HEK293 (cell line): ENCODE measurements around the gene RASGRF2.

ENCODE experiments used
- FEZF1 ChIP-seq: fragments of 450-650 bp; formaldehyde crosslinking; IDR thresholded peaks from 2 replicates; pipeline ENCODE4 v1.5.1; 2016; ENCODE audit warnings: missing biosample characterization, missing genetic modification characterization
- GFI1B ChIP-seq: fragments of 450-650 bp; formaldehyde crosslinking; IDR thresholded peaks from 2 replicates; pipeline ENCODE4 v1.5.1; 2016; ENCODE audit warnings: missing biosample characterization, missing genetic modification characterization
- GLIS1 ChIP-seq: fragments of 450-650 bp; formaldehyde crosslinking; IDR thresholded peaks from 2 replicates; pipeline ENCODE4 v1.5.1; 2016; ENCODE audit warnings: missing biosample characterization, missing genetic modification characterization
- SETDB1 ChIP-seq: IDR thresholded peaks from one replicate; pipeline ENCODE4 v1.6.1; 2017; ENCODE audit warnings: mild to moderate bottlenecking, low read length, moderate library complexity, mixed read lengths; ENCODE audit not compliant: insufficient read length
- ZBTB1 ChIP-seq: fragments of 450-650 bp; formaldehyde crosslinking; IDR thresholded peaks from 2 replicates; pipeline ENCODE4 v1.5.1; 2016; ENCODE audit warnings: missing biosample characterization, missing genetic modification characterization
- ZBTB11 ChIP-seq: fragments of 450-650 bp; formaldehyde crosslinking; conservative IDR thresholded peaks from 2 replicates; pipeline ENCODE4 v1.5.1; 2016; ENCODE audit warnings: low read depth, missing biosample characterization, missing genetic modification characterization
- ZBTB26 ChIP-seq: fragments of 450-650 bp; formaldehyde crosslinking; optimal IDR thresholded peaks from 2 replicates; pipeline ENCODE3; 2016; ENCODE audit warnings: missing biosample characterization, mild to moderate bottlenecking, missing genetic modification characterization
- ZBTB49 ChIP-seq: fragments of 450-650 bp; formaldehyde crosslinking; IDR thresholded peaks from 2 replicates; pipeline ENCODE4 v1.5.1; 2016; ENCODE audit warnings: missing biosample characterization, missing genetic modification characterization, low read depth
- ZBTB7A ChIP-seq: fragments of 450-650 bp; formaldehyde crosslinking; IDR thresholded peaks from 2 replicates; pipeline ENCODE4 v1.5.1; 2016; ENCODE audit warnings: low read depth, missing biosample characterization, missing genetic modification characterization
- ZNF10 ChIP-seq: fragments of 450-650 bp; formaldehyde crosslinking; IDR thresholded peaks from 2 replicates; pipeline ENCODE4 v1.5.1; 2017; ENCODE audit warnings: missing biosample characterization, missing genetic modification characterization
- ZNF121 ChIP-seq: fragments of 450-650 bp; formaldehyde crosslinking; IDR thresholded peaks from 2 replicates; pipeline ENCODE4 v1.5.1; 2016; ENCODE audit warnings: missing biosample characterization, missing genetic modification characterization
- ZNF157 ChIP-seq: fragments of 450-650 bp; formaldehyde crosslinking; IDR thresholded peaks from 2 replicates; pipeline ENCODE4 v1.5.1; 2016; ENCODE audit warnings: missing biosample characterization, missing genetic modification characterization
- ZNF169 ChIP-seq: fragments of 450-650 bp; formaldehyde crosslinking; IDR thresholded peaks from 2 replicates; pipeline ENCODE4 v1.5.1; 2016; ENCODE audit warnings: missing biosample characterization, missing genetic modification characterization
- ZNF19 ChIP-seq: fragments of 450-650 bp; formaldehyde crosslinking; IDR thresholded peaks from 2 replicates; pipeline ENCODE4; 2016; ENCODE audit warnings: missing biosample characterization, missing genetic modification characterization, low read depth
- ZNF23 ChIP-seq: fragments of 450-650 bp; formaldehyde crosslinking; IDR thresholded peaks from 2 replicates; pipeline ENCODE4 v1.5.1; 2016; ENCODE audit warnings: missing biosample characterization, missing genetic modification characterization, borderline replicate concordance
- ZNF239 ChIP-seq: fragments of 450-650 bp; formaldehyde crosslinking; IDR thresholded peaks from 2 replicates; pipeline ENCODE4 v1.5.1; 2016; ENCODE audit warnings: missing biosample characterization, missing genetic modification characterization
- ZNF292 ChIP-seq: fragments of 450-650 bp; formaldehyde crosslinking; IDR thresholded peaks from 2 replicates; pipeline ENCODE4 v1.5.1; 2016; ENCODE audit warnings: low read depth, missing biosample characterization, missing genetic modification characterization, borderline replicate concordance
- ZNF324 ChIP-seq: fragments of 450-650 bp; formaldehyde crosslinking; IDR thresholded peaks from 2 replicates; pipeline ENCODE4 v1.5.1; 2016; ENCODE audit warnings: missing biosample characterization, missing genetic modification characterization
- ZNF335 ChIP-seq: fragments of 450-650 bp; formaldehyde crosslinking; conservative IDR thresholded peaks from 2 replicates; pipeline ENCODE4 v1.5.1; 2016; ENCODE audit warnings: missing biosample characterization, missing genetic modification characterization
- ZNF354C ChIP-seq: fragments of 450-650 bp; formaldehyde crosslinking; IDR thresholded peaks from 2 replicates; pipeline ENCODE4 v1.5.1; 2016; ENCODE audit warnings: missing biosample characterization, missing genetic modification characterization, low read depth, borderline replicate concordance
- ZNF426 ChIP-seq: fragments of 450-650 bp; formaldehyde crosslinking; IDR thresholded peaks from 2 replicates; pipeline ENCODE4 v1.5.1; 2017; ENCODE audit warnings: missing biosample characterization, missing genetic modification characterization, mild to moderate bottlenecking, inconsistent platforms, moderate library complexity
- ZNF473 ChIP-seq: fragments of 450-650 bp; formaldehyde crosslinking; IDR thresholded peaks from 2 replicates; pipeline ENCODE4 v1.5.1; 2017; ENCODE audit warnings: missing biosample characterization, missing genetic modification characterization
- ZNF514 ChIP-seq: fragments of 450-650 bp; formaldehyde crosslinking; IDR thresholded peaks from 2 replicates; pipeline ENCODE4 v1.5.1; 2016; ENCODE audit warnings: missing biosample characterization, missing genetic modification characterization
- ZNF521 ChIP-seq: fragments of 450-650 bp; formaldehyde crosslinking; IDR thresholded peaks from 2 replicates; pipeline ENCODE4 v1.5.1; 2017; ENCODE audit warnings: missing biosample characterization, mild to moderate bottlenecking, missing genetic modification characterization
- ZNF558 ChIP-seq: fragments of 450-650 bp; formaldehyde crosslinking; IDR thresholded peaks from 2 replicates; pipeline ENCODE4 v1.5.1; 2016; ENCODE audit warnings: missing biosample characterization, missing genetic modification characterization
- ZNF624 ChIP-seq: fragments of 450-650 bp; formaldehyde crosslinking; IDR thresholded peaks from 2 replicates; pipeline ENCODE4 v1.5.1; 2017; ENCODE audit warnings: missing biosample characterization, missing genetic modification characterization
- ZNF791 ChIP-seq: fragments of 450-650 bp; formaldehyde crosslinking; IDR thresholded peaks from 2 replicates; pipeline ENCODE4 v1.5.1; 2016; ENCODE audit warnings: missing biosample characterization, missing genetic modification characterization
- ZNF843 ChIP-seq: fragments of 450-650 bp; formaldehyde crosslinking; IDR thresholded peaks from 2 replicates; pipeline ENCODE4 v1.5.1; 2016; ENCODE audit warnings: missing biosample characterization, missing genetic modification characterization
- ZSCAN16 ChIP-seq: fragments of 450-650 bp; formaldehyde crosslinking; IDR thresholded peaks from 2 replicates; pipeline ENCODE4 v1.5.1; 2016; ENCODE audit warnings: missing biosample characterization, missing genetic modification characterization
- TF ChIP-seq, protein P1 (sequence below): fragments of 450-650 bp; formaldehyde crosslinking; IDR thresholded peaks from 2 replicates; pipeline ENCODE4 v1.5.1; 2016; ENCODE audit warnings: missing biosample characterization, missing genetic modification characterization

Gene RASGRF2

DNA sequence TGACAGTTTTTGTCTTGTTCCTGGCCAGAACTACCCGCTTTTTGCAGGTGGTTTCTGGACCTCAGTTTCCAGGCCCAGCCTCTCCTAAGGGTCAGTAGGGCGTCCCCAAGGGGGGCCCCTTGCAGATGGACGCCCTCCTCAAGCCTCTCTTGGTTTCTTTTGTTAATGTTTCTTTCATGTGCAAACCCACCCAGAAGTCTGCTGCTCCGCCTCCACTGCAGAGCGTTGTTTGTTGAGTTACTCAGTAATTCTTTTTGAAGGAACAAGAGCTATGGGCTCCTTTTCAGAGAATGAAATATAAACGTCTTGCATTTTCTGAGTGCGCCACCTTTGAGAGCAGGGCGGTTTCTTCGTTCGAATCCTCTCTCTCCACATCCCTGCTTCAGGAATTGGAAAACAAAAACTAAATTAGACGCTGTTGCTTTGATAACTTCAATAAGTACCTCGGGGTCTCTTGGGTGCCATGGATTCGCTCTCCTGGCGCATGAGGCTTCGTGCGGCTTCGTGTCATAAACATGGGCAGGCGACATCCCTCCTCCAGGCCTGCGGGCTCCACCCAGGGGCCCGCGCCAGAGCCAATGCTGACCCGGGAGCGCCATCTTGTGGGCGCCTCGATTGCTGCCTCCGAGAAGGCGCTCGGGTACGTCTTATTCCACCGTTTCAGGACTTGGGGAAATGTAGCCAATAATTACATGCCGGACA is 234.6 kb downstream of the RASGRF2 start (continued):
- TF ChIP-seq ZNF354C (tag by site-specific recombination) (no peak), SETDB1 (peak; percentile 41), ZNF10 (tag by site-specific recombination) (0 out of 2 replicates have a peak, but pooled peaks have one; percentile 30), ZNF335 (tag by site-specific recombination) (0 out of 2 replicates have a peak, but pooled peaks have one; percentile 18), FEZF1 (tag by site-specific recombination) (no peak), ZNF843 (tag by site-specific recombination) (no peak), ZBTB7A (tag by site-specific recombination) (no peak), ZBTB26 (tag by site-specific recombination) (no peak), ZNF19 (tag by site-specific recombination) (no peak), ZNF239 (tag by site-specific recombination) (no peak), ZNF426 (tag by site-specific recombination) (no peak), ZNF169 (no peak), ZNF324 (tag by site-specific recombination) (no peak), ZNF624 (tag by site-specific recombination) (no peak), ZNF514 (tag by site-specific recombination) (no peak), ZNF121 (tag by site-specific recombination) (no peak), ZNF23 (tag by site-specific recombination) (no peak), GLIS1 (tag by site-specific recombination) (no peak), GFI1B (tag by site-specific recombination) (no peak), ZNF292 (tag by site-specific recombination) (no peak), ZBTB49 (tag by site-specific recombination) (no peak), ZBTB11 (tag by site-specific recombination) (no peak), ZNF521 (no peak), ZNF791 (no peak), ZBTB1 (tag by site-specific recombination) (no peak), ZNF558 (tag by site-specific recombination) (no peak), ZNF157 (tag by site-specific recombination) (no peak), ZSCAN16 (tag by site-specific recombination) (no peak), ZNF473 (no peak)
- TF ChIP-seq, protein P1, sequence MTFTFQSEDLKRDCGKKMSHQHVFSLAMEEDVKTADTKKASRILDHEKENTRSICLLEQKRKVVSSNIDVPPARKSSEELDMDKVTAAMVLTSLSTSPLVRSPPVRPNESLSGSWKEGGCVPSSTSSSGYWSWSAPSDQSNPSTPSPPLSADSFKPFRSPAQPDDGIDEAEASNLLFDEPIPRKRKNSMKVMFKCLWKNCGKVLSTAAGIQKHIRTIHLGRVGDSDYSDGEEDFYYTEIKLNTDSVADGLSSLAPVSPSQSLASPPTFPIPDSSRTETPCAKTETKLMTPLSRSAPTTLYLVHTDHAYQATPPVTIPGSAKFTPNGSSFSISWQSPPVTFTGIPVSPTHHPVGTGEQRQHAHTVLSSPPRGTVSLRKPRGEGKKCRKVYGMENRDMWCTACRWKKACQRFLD = no peak
